GM21717 (cell line): ENCODE measurements around the gene ASB9.
"Not testable (repeated sequence)": the region's sequence is repeated elsewhere in the genome, so short reads cannot be mapped to it uniquely, and the experiment has no call there.

ENCODE experiments used
- ATAC-seq: cut with Tn5 transposase; IDR thresholded peaks from one replicate; pipeline ENCODE4 v1.9.1; 2021; ENCODE audit warnings: mild to moderate bottlenecking, moderate library complexity; ENCODE audit not compliant: unreplicated experiment

Gene ASB9, protein sequence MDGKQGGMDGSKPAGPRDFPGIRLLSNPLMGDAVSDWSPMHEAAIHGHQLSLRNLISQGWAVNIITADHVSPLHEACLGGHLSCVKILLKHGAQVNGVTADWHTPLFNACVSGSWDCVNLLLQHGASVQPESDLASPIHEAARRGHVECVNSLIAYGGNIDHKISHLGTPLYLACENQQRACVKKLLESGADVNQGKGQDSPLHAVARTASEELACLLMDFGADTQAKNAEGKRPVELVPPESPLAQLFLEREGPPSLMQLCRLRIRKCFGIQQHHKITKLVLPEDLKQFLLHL

DNA sequence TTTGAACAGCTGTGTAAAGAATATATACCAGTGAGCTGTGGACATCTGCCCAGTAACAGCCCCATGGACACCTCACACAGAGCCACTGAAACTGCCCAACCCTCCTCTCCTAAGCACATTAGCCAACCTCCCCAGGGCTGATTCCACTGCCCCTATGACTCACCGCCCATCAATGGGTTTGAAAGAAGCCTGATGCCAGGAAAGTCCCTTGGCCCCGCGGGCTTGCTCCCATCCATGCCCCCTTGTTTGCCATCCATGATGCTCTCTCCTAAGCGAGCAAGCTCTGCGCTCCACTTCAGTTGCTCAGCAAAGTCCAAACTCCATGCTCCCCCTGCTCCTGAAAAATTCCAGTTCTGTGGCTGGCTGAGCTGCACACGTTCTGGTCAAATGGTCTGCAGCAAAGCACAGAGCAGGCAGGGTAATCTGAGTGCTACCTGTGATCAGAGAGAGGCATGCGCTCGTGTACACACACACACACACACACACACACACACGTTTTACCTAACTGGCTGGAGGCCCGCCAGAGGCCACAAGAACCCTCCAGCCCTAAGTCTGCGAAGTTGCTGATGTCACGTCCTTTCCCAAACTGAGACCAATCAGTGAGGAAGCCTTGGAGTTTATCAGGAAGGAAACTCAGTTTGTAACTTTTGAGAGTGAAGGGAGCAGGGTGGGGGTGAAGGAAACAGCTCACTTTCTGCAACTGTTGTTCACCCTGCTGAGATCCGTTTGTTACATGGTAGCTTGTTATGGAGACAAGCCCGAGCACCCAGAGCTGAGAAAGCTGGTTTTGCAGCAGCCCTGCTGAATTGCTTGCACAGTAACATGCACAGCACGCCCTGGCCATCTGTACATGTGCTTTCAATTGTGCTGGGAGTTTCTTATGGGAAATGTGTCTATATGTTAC, at the start of gene ASB9:
Gene ASB9, minus strand, starts transcription at position 466 of the 904 bp plus-strand sequence. Its CDS starts 209 bp downstream, at position 257.
- ATAC-seq, result peak; percentile 44

DNA sequence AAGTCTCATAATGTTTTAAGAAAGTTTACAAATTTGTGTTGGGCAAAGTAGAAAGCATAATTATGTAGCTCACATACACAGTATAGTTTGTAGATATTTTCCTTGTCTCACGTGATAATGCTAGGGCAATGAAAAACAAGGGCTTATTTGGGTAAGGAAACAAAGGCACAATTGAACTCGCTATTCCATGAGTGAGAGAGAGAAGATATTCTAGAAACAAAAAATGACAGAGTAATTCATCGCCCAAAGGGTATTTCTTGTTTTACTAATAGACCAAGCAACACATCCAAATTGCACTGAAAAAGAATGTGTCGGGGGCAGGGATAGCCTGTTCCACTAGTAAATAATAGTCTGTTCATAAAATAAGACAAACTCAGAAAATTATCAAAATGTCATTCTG, 49.2 kb upstream of the ASB9 start:
- ATAC-seq, result no peak

DNA sequence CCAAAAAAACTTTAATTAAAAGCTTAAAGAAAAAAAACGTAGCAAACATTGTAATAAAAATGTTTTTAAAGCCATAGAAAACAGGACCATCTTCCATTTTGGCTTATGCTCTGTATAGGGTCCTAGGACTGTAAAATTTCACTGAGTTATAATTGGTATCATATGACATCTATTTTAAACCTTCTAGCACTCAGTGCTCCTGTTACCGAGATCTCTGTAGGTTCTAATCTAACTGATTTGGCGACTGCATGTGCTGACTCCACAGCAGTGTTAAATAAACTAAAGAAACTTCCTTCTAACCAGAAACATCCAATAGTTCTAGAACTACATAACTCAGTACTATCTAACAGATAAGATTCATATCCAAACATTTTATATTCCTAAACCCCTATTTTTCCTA, 45.6 kb upstream of the ASB9 start, which contains the start of gene ASB11:
Gene ASB11, minus strand, starts transcription at position 132 of the 400 bp plus-strand sequence. Its CDS starts 35 bp downstream, at position 97.
- ATAC-seq, result no peak

DNA sequence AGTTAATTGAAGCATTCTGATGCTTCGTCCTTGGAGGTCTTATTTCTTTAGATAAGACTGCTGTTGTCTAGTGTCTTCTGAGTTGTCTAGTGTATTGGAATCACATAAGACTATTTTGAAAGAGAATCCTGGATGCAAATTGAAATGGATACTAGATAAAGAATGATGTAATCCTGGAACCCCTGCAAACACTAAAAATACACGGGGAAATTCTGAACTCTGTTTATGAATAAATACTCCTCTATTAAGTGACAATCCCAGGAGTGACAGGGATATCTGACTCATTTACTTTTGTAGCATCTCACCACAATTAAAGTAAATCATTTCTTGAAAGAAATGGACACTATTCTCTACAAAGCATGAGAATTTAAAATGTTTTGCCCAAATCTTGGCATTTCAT, 44.6 kb upstream of the ASB9 start:
- no peak for ATAC-seq

DNA sequence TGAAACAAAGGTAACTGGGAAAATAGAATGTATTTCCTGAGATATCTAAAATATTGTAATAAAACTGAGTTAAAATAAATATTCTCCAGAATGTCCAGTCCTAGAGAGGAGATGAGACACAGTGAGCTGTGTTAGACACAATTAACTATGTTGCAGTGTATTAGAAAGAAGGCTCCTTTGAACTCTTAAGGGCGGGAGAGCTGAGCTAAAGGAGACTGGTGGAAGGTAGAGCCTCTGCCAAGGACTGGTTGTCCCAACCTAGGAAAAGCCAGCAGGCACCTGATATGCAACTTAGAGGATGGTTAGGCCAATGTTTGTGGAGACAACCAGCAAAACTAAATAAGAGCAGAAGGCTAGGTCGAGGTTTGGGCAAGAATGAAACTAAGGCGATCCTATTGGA, 41.2 kb upstream of the ASB9 start:
- ATAC-seq, result no peak

DNA sequence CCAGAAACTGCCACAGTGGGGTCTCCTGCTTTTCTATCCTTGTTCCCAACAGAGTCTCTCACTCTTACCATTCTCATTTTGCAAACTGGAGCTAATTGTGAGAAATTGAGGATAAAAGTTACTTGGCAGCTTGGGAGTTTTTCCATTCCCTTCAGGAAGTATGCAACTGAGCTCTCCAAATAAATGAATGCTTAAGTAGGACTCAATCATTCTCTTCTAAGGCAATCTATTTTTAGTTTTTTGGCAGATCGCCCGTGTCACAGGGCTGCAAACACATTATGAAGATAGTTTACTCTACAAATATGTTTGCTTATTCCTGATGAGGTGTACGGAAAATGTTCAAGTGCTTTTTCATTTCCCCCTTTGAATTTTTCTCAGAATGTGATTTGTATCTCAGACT, 40.2 kb upstream of the ASB9 start:
- ATAC-seq, result no peak

DNA sequence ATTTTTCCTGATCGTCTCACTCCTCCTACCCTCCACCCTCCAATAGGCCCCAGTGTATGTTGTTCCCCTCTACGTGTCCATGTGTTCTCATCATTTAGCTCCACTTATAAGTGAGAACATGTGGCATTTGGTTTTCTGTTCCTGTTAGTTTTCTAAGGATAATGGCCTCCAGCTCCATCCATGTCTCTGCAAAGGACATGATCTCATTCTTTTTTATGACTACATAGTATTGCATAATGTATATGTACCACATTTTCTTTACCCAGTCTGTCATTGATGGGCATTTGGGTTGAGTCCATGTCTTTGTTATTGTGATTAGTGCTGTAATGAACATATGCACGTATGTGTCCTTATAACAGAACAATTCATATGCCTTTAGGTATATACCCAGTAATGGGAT, 36.0 kb upstream of the ASB9 start:
- ATAC-seq, result not testable (repeated sequence)

DNA sequence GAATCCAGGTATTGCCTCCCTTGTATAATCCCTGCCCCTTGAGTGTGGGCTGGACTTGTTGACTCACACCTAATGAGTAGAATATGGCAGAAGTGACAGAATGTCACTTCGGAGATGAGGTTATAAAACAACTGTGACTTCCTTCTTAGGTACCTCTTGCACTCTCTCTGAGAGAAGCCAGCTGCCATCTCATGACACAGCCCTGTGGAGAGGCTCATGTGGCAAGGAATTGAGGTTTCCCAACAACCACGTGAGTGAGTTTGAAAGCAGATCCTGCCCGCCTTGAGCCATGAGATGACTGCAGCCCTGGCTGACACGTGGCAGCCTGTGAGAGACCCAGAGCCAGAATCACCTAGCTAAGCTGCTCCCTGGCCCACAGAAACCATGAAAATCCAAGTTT, 32.0 kb upstream of the ASB9 start:
- no peak for ATAC-seq

DNA sequence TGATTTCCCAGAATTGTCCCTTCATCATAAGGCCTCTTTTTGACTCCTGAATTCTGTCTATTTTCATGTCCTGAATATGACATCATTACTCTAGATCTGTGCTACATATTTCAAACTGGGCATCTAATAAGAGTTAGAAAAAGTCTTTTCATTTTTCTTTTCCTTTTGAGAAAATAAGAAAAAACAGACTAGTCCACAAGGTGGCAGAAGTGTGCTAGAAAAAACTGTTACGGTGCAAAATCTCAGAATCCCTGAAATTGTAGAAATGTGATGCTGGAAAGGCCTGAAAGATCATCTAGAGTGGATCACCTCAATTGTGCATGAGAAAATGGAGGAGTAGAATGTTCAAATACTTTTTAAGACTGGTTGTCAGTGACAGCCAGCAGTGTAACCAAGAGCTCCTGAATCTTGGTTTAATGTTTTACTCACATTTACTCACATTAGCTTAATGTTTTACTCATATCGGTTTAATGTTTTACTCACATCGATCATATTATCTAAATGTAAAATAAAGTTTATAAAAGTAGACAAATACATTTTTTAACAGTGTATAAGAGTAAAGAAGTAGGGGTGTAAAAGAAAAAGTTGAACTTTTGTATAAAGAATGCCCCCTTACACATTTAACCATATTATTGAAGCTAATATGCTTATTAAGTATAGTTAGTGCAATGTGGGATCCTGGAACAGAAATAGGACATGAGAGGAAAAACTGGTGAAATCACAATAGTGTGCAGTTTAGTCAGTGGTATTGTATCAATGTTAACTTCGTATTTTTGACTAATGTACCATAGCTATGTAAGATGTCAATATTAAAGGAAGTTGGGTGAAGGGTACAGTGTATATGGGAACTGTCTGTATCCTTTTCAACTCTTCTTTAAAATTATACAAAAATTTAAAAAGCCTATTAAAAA, 30.3 kb upstream of the ASB9 start:
- no peak for ATAC-seq

DNA sequence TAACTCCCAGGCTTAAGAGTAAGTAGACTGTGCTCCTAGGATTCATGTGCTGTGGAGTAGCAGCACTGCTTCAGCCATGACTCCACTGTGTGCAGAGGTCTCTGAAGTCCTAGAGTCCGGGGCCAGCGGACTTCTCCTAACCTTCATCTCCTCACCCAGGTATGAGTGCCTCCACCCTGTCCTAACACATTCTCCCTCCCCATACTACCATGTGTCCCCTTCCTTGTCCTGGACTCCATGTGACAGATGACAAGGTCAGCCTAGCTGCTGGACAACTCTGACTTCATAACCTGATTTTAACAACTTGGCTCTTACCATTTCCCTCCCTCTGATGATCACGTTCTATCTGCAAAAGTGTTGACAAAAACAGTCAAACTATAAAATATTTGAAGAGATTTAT, 28.9 kb upstream of the ASB9 start:
- ATAC-seq, result no peak

DNA sequence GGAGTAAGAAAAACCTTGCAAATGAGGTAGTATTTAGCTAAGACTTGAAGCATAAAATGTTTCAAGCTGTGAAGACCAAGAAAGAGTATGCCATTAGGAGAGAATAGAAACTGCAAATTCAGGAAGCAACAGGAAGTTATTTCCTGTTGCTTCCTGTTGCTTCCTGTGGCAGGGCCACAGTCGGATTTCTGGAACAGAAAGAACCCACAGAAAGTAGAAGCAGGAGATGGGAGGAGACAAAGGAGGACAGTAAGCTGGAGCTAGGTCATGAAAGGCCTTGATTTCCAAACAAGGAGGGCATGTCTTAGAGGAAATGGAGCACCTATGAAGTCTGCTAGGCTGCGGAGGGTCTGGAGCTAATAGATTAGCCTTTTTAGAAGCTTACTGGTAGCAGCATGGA, 28.3 kb upstream of the ASB9 start:
- no peak for ATAC-seq

DNA sequence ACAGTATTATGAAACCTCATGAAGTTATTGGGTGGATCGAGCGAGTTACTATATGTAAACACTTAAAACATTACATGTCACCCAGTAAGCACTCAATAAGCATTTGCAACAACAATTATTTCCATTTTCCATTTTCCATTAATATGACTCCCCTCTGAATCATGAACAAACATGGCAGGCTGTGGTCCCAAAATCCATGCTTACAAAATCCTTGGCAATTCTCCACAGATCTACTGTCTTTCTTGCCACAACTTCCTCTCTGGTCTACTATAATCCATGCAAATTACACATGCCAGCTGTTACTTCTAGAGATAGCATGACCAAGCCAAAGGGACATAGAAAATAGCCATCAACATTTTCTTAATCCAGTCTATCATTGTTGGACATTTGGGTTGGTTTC, 23.6 kb upstream of the ASB9 start:
- ATAC-seq, result no peak

DNA sequence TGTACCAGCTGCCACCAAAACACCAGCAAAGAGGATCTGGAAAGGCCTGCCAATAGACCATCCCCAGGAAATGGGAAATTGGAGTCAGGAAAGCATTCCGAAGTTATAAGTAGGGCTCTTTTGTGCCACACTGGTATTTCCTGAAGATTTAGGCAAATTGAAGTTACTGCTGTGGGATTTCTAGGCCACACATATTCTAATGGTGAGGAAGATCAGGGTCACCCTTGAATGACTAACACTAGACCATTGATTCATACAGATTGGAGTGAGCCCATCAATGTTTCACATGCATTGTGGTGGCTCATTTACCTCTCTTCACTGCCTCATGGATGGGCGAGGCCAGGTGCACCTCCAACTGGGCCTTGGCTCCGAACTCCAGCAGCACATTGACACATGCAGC, 23.0 kb upstream of the ASB9 start:
- ATAC-seq, result no peak

DNA sequence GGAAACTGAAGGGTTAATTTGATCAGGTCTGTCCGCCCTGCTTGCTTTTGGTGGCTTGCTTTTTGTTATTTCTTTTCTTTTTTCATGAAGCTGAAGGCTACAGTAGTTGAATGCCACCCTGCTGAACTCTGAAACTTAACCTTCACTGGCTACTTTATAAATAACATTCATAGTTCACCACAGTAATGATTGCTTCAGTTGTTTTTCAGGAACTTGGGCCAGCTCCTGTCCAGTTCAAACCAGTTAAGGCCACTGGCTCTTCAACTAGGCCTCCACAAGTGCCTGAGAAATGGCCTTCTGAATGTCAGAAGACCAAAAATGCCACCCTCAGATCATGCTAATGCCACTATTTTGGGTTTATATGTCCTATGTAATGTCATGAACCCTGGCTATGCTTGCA, 7.7 kb upstream of the ASB9 start:
- no peak for ATAC-seq

DNA sequence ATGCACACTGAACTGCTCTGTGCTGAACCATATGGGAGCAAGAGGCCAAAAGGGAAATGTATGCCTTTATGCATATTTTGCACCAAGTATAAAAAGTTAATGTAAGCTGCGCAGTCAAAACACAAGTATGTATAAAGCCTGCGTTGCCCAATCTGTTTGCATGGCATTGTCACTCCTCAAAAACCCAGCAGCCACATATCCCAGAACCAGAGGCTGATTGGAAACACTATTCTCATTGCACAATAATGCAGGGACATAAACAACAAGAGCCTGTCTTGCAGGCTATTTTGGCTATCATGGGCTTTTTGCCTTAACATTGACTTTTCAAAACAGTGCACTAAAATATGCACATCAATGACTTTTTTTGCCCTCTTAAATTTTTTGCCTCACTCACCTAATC, 5.1 kb upstream of the ASB9 start:
- ATAC-seq, result no peak

DNA sequence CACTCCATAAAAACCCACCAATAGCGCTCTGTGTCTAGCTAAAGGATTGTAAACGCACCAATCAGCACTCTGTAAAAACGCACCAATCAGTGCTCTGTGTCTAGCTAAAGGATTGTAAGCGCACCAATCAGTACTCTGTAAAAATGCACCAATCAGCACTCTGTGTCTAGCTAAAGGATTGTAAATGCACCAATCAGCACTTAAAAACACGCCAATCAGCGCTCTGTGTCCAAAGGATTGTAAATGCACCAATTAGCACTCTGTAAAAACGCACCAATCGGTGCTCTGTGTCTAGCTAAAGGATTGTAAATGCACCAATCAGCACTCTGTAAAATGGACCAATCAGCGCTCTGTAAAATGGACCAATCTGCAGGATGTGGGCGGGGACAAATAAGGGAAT, 3.4 kb upstream of the ASB9 start:
- not testable (repeated sequence) for ATAC-seq

DNA sequence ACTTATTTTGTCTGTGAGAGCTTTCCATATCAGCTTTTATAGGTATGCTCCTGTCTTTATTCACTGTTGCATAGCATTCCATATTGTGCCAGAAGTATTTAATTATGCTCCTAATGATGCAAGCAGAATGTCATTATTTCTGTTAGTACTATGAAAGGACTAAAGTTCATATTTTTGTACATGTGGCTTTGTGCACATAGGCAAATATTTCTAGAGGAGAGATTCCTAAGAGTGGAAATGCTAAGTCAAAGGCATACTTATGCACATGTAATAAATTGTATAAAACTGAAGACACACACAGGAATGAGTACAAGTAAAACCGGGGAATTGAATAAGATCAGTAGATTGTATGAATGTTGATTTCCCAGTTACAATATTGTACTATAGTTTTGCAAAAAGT, 1.9 kb upstream of the ASB9 start:
- ATAC-seq, result no peak

DNA sequence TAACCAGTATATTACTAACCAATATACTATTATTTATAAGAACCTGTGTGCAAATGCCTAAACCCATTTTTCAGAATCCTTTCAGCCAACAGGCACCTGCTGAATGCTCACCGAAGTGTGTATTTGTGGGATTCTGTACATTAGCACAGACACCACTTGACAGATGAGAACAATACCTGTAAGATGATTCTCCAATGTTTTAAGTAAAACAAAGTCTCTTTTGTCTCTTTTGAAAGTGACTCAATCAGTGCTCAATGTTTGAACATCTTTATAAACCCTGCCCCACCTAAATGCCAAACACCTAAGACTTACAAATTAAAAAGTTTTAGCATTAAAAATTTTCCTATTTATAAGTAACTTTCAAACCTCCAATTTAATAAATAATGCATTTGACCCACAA, 763 bp downstream of the ASB9 start:
- ATAC-seq, result no peak

DNA sequence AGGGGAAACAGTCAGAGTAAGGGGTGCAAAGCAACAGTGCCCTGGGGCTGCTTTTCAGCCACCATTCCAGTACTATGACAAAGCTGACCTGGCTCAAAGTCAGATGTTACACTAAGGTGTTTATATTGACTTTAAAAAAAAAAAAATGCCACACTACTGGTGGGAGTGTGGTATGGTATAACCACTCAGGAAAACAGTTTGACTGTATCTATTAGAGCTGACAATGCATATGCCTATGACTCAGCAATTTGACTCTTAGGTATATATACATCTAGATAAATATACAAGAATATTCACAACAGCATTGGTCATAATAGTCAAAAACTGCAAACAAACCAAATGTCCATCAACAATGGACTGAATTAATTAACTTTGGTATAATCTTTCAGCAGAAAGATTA, 15.0 kb downstream of the ASB9 start:
- no peak for ATAC-seq

DNA sequence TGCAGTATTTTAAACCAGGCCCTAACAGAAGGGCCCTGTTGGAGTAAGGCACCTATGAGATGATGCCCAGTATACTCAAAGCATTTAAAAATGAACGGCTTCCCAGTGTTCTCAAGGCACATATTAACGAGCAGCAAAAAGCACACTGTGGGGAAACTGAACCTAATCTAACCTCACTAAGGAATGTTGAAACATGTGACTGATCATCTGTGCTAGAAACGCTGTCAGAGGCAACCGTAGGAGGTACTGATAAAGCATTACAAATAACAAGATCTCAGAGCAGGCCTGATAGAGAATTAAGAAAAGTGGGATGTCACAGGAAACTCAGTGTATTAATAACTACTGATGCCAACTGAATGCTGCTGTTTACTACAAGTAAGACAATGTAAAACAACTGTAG, 24.0 kb downstream of the ASB9 start:
- ATAC-seq, result no peak

DNA sequence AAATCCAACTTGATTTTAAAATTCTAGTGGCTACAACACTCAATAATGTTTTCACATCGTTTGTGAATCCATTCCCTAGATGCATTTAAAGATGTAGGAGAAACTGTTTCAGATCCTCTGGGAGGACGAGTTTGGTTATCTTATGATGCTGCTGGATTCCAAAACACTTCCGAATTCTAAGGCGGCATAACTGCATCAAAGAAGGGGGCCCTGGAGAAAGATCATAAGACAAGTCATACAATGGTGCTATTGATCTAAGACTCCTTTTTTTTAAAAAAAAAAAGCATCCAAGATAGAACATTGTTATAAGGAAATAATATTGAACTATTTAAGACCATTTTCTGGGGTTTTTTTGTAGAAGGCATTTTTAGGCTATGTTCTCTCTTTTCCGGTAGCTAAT, 25.5 kb downstream of the ASB9 start:
- ATAC-seq, result no peak
